Measurements from ENCODE around the gene MRTFA.
A peak's percentile ranks its signal among the peaks of the same experiment; 100 is the strongest.
"Not testable (repeated sequence)": the region's sequence is repeated elsewhere in the genome, so short reads cannot be mapped to it uniquely, and the experiment has no call there.

Gene MRTFA

GRCh38 chr22:40521046-40521445, 115.5 kb downstream of the MRTFA start:
- no peak for DNase-seq (ENCODE audit: low read depth)

DNA sequence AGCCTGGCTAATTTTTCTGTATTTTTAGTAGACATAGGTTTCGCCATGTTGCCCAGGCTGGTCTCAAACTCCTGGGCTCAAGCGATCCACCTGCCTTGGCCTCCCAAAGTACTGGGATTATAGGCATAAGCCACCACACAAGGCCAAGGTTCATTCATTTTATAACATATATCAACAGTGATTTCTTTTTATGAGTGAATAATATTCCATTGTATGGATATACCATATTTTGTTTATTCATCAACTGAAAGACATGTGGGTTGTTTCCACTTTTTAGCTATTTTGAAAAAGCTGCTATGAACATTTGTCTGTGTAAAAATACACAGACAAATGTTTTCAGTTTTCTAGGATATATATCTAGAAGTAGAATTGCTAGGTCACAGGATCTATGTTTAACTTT, 116.0 kb downstream of the MRTFA start:
- DNase-seq (ENCODE audit: low read depth), result no peak

DNA sequence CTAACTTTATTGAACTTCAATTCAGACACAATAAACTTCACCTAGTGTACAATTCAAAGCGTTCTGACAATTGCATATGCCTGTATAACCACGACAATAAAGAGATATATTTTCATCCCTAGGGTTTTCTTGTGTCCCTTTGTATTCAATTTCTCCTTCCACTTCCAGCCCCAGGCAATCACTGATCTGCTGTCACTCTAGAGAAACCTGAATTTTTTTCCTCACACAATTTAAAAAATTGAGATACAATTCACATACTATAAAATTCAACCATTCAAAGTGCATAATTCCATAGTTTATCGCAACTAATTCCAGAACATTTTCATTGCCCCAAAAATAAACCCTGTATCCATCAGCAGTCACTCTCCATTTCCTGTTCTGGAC, 116.6 kb downstream of the MRTFA start:
- no peak for DNase-seq (ENCODE audit: low read depth)

DNA sequence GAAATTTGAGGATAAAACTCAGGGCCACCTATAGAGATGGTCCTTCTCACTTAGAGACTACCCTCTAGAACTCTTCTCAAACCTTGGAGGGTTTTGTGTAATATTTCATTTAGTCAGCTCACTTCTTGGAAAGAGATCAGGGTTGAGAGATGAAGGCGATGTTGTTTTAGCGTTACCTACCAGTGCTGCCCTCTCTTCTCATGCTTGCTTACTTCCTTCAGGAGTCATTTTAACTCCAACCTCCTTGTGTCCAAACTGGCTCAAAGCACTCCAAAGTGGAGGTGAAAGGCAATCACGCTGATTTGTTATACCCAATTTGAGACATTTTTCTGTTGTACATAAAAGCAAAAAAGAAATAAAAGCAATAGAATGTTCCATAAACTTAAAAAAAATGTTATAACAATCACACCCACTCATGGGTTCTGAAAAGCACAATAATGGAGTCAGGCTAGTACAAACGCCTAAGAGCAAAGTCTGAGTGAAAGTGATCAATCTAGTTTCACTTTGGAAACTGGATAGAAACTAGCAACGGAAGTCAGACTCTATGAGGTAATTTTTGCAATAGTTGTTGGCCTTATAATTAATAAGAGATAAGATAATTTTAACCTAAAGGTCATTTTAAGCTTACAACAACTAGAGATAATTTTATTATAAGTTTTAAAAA, 117.1 kb downstream of the MRTFA start:
- DNase-seq (ENCODE audit: low read depth), result no peak

- DNase-seq (ENCODE audit: low read depth), result no peak
Measured at GRCh38 chr22:40518840-40519239, 117.7 kb downstream of the MRTFA start.

- no peak for DNase-seq (ENCODE audit: low read depth)
Measured at GRCh38 chr22:40517631-40518030, 118.9 kb downstream of the MRTFA start.

GRCh38 chr22:40516416-40516815, 120.1 kb downstream of the MRTFA start:
- DNase-seq (ENCODE audit: low read depth), result no peak

GRCh38 chr22:40512426-40513136, 123.9 kb downstream of the MRTFA start:
- DNase-seq (ENCODE audit: low read depth), result peak; percentile 99

DNA sequence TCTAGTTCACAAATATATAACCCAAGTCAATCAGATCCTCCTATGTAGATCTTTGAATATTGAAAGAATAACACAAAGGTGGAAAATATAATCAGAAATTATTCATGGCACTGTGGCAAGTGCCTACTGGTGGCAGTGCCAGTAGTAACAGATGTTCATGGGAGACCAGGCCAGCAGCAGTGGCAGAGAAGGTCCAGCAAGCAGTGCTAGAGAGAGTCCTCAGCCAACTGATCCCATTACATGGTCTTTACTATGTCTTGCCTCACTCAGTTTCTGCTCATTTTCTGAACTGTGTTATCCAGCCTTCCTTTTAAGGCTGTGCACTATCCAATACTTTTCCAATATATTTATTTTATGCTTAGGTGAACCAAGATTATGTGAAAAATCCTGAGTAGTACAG, 124.9 kb downstream of the MRTFA start:
- DNase-seq (ENCODE audit: low read depth), result no peak

- DNase-seq (ENCODE audit: low read depth), result no peak
Measured at GRCh38 chr22:40510631-40511364, 125.7 kb downstream of the MRTFA start.

DNA sequence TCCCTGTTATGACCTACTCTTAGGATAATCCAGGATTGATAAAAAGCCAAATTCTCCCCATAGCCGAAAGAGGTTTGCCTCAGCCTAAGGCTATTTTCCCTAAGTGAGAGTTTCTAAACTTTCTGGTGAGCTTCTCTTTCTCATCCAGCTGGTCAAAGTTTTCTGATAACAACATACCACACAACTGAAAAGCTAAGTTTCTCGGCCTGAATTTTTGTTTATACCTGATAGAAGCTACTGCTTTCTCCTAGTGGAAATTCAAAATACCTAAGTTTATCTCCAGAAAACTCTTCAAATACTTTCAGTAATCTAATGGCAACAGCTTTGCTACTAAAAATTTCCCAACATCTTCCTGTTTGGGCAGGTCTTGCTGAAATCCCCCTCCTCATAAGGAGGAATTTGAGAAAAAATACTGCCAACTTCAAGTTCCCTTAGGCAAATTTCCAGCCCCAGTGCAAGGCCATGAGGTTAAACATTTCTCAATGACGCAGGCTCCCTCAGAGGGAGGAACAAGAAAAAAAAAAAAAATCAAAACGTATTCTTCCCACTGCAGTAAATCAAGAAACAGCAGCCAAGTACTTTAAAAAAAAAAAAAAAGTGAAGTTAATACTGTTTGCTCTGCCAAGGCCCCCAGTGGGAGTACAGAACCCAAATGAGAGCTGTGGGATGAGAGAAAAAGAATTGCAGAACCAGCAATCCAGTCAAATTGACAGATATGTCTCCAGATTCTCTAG, 127.0 kb downstream of the MRTFA start:
- DNase-seq (ENCODE audit: low read depth), result peak; percentile 99

GRCh38 chr22:40508046-40508445, 128.5 kb downstream of the MRTFA start:
- peak; percentile 73 for DNase-seq (ENCODE audit: low read depth)

GRCh38 chr22:40507491-40507890, 129.0 kb downstream of the MRTFA start:
- DNase-seq (ENCODE audit: low read depth), result no peak

DNA sequence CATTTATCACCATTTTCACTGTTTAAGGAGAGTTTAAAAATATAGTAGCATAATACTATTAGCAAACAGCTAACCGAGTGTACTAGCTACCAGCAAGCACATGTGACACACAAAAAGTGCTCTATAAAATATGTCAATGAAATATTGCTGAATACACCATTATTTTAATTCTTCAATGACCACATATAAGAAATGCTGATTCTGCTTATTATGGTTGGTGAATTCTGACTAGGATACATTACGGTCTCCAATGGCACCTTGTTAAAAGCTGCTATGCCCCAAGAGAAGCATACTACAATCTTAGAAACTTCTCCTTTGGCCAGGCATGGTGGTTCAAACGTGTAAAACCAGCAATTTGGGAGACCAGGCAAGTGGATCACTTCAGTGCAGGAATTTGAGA, 129.8 kb downstream of the MRTFA start:
- no peak for DNase-seq (ENCODE audit: low read depth)

DNA sequence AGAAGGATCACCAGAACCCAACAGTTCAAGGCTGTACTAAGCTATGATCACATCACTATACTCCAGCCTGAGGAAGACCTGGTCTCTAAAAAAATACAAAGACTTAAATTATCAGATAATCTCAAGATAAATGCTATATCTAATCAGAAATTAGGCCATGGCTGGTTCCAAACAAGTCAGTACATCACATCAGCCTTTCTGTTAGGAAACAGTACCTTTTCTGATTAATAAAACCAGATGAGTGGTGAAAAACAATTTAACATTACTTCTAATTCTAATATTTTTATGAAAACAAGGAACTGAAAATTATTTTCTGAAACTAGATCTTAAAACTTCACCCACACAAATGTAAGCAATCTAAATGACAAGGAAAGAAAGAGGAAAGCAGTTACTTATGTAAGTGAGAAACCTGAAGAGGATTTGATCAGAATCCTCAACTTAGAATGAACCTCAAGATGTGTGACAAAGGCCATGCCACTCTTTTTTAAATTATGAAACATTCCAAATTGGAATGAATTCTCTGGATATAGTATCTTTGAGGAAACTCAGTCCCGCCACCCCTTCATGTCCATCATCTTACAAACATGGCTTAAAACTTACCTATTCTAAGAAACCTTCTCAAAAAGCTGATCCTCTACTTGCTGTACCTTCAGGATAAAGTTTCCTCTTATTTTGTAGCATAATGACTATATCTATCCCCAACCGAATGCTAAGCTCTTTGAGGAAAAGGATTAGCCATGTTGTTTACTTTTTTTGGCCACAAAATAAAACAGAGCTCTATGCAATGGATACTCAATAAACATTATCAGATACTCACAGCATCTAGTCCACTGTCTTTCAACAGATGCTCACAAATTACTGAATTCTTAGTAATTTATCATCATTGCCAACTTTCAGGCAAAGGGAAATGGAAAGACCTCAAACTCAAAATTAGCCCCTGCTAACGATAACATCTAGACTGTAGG, 132.0 kb downstream of the MRTFA start:
- DNase-seq (ENCODE audit: low read depth), result no peak

DNA sequence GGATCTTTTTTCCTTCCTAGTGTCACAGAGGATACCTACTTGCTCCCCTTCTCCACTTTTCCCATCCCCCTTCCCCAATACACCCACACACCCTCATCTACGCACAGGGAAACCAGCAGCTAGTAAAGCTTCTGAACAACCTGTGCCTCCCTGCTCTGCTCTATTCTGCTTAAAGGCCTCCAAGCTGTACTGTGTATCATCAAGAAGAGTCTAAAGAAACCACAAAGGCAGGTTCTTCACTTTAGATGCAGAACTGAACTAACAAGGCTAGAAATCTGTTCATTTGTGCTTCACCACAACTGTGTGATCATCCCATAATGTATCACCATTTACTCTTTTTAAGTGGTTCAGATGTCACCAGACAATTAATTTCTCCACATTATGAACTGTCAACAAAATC, 133.6 kb downstream of the MRTFA start:
- DNase-seq (ENCODE audit: low read depth), result no peak

- not testable (repeated sequence) for DNase-seq (ENCODE audit: low read depth)
Measured at GRCh38 chr22:40500465-40500786, 136.1 kb downstream of the MRTFA start.

DNA sequence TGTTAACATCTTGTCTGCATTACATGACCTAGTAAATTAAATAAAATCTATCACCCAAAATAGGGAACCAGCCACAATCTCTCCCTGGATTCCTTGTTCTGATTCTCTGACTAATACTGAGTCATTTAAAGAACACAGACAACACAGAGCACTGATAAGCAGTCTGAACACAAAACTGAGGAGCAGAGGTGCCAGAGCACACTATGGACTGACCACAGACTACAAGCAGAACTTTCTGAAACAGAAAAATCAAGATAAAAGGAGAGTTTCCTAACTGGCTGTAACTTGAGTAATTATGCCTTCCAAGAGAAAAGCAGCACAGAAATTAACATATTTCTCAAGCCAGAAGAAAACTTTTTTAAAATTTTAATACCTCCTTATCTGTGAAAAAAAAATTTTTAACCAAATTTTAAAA, 137.3 kb downstream of the MRTFA start:
- DNase-seq (ENCODE audit: low read depth), result peak; percentile 100

DNA sequence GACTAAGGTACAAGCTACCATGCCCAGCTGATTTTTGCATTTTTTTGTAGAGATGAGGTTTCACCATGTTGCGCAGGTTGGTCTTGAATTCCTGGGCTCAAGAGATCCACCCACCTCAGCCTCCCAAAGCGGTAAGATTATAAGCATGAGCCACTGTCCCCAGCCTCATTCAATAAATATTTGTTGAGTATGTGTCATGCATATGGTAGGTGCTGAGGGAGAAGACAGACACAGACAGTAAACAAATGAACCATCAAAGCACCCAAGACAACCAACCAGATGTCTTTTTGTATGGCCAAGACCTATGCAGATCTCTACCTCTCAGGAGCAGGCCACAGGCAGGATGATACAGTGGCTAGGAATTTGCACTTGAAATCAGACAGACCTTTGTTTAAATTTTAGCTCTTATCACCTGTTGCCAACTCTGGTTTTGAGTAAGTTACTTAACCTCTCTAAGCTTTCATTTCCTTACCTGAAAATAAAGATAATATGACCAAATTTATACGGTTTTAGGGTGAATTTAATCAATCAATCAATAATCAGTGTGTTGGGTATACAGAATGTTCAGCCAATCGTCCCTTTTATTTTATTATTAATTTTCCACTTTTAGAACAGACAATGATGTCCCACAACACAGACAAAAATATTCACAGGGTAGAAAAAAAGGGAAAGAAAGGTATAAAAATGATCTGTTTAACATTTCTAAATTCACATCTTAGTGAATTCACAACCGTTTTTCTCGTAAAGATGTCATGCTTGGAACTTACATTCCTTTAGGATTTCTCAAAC, 137.9 kb downstream of the MRTFA start:
- peak; percentile 94 for DNase-seq (ENCODE audit: low read depth)

- DNase-seq (ENCODE audit: low read depth), result no peak
Measured at GRCh38 chr22:40493441-40493840, 143.1 kb downstream of the MRTFA start.
